HUES48 (cell line): Measurements from ENCODE around the gene LRIT3.
"Not testable (repeated sequence)": the region's sequence is repeated elsewhere in the genome, so short reads cannot be mapped to it uniquely, and the experiment has no call there.

ENCODE experiments used
- H3K27ac ChIP-seq: one replicate; pipeline ENCODE4 v1.7.0; 2013; ENCODE audit warnings: low read depth, low read length, inconsistent platforms
- H3K27me3 ChIP-seq: 2 replicates; pipeline ENCODE4 v1.6.1; 2013; ENCODE audit warnings: mild to moderate bottlenecking, low read length; ENCODE audit not compliant: control insufficient read depth, insufficient read depth
- H3K36me3 ChIP-seq: 2 replicates; pipeline ENCODE4 v1.6.1; 2013; ENCODE audit warnings: low read length; ENCODE audit not compliant: control insufficient read depth, insufficient read depth
- H3K4me1 ChIP-seq: 2 replicates; pipeline ENCODE4 v1.6.1; 2013; ENCODE audit warnings: mild to moderate bottlenecking, low read length; ENCODE audit not compliant: control insufficient read depth, insufficient read depth
- H3K4me3 ChIP-seq: 2 replicates; pipeline ENCODE4 v1.5.1; 2013; ENCODE audit warnings: mild to moderate bottlenecking, low read depth, low read length
- H3K9ac ChIP-seq: 2 replicates; pipeline ENCODE4 v1.6.1; 2013; ENCODE audit warnings: mild to moderate bottlenecking, low read depth, low read length, moderate library complexity
- H3K9me3 ChIP-seq: 2 replicates; pipeline ENCODE4 v1.6.1; 2013; ENCODE audit warnings: low read length; ENCODE audit not compliant: control insufficient read depth, insufficient read depth

LRIT3 gene

GRCh38 chr4:109859426-109860300 lies 11.8 kb downstream of the LRIT3 start:
- not testable (repeated sequence) for H3K9ac ChIP-seq, H3K9me3 ChIP-seq, H3K27me3 ChIP-seq, H3K4me1 ChIP-seq, H3K4me3 ChIP-seq, H3K36me3 ChIP-seq, H3K27ac ChIP-seq

- no peak overlapping the region for H3K4me3 ChIP-seq
- H3K9me3 ChIP-seq = peaks cover 10% of the 10 kb centered on the region; the same call in 1 of the 2 replicates
- H3K4me1 ChIP-seq = no peaks in the 10 kb centered on the region
- H3K27me3 ChIP-seq = no peaks in the 10 kb centered on the region
- H3K36me3 ChIP-seq = no peaks in the 10 kb centered on the region
- H3K27ac ChIP-seq = no peak overlapping the region
- no peak overlapping the region for H3K9ac ChIP-seq
Measured at GRCh38 chr4:109861271-109861670, 13.4 kb downstream of the LRIT3 start.

- Histone ChIP-seq H3K27ac (no peak overlapping the region), H3K4me1 (no peaks in the 10 kb centered on the region), H3K9me3 (peaks cover 10% of the 10 kb centered on the region; the same call in 1 of the 2 replicates), H3K4me3 (no peak overlapping the region), H3K27me3 (no peaks in the 10 kb centered on the region), H3K9ac (no peak overlapping the region), H3K36me3 (no peaks in the 10 kb centered on the region)
Measured at GRCh38 chr4:109861916-109862511, 14.1 kb downstream of the LRIT3 start.

- no peak overlapping the region for H3K9ac ChIP-seq
- H3K4me1 ChIP-seq = no peaks in the 10 kb centered on the region
- no peaks in the 10 kb centered on the region for H3K36me3 ChIP-seq
- no peaks in the 10 kb centered on the region for H3K27me3 ChIP-seq
- no peak overlapping the region for H3K27ac ChIP-seq
- no peak overlapping the region for H3K4me3 ChIP-seq
- peaks cover 10% of the 10 kb centered on the region; the same call in 1 of the 2 replicates for H3K9me3 ChIP-seq
Measured at GRCh38 chr4:109864134-109864533, 16.2 kb downstream of the LRIT3 start.

GRCh38 chr4:109870061-109870460 lies 22.2 kb downstream of the LRIT3 start:
- Histone ChIP-seq H3K4me1 (no peaks in the 10 kb centered on the region), H3K36me3 (no peaks in the 10 kb centered on the region), H3K27ac (no peak overlapping the region), H3K9ac (no peak overlapping the region), H3K27me3 (no peaks in the 10 kb centered on the region), H3K9me3 (no peaks in the 10 kb centered on the region), H3K4me3 (no peak overlapping the region)

- Histone ChIP-seq H3K4me1 (no peaks in the 10 kb centered on the region), H3K27ac (no peak overlapping the region), H3K9ac (no peak overlapping the region), H3K27me3 (no peaks in the 10 kb centered on the region), H3K36me3 (no peaks in the 10 kb centered on the region), H3K4me3 (no peak overlapping the region), H3K9me3 (no peaks in the 10 kb centered on the region)
Measured at GRCh38 chr4:109872065-109872464, 24.2 kb downstream of the LRIT3 start.

GRCh38 chr4:109872950-109873656 lies 25.2 kb downstream of the LRIT3 start:
- Histone ChIP-seq H3K27ac (no peak overlapping the region), H3K9me3 (no peaks in the 10 kb centered on the region), H3K36me3 (no peaks in the 10 kb centered on the region), H3K27me3 (no peaks in the 10 kb centered on the region), H3K9ac (no peak overlapping the region), H3K4me3 (no peak overlapping the region), H3K4me1 (no peaks in the 10 kb centered on the region)

- H3K4me3 ChIP-seq = no peak overlapping the region
- no peaks in the 10 kb centered on the region for H3K27me3 ChIP-seq
- no peaks in the 10 kb centered on the region for H3K36me3 ChIP-seq
- H3K27ac ChIP-seq = no peak overlapping the region
- no peaks in the 10 kb centered on the region for H3K4me1 ChIP-seq
- H3K9me3 ChIP-seq = no peaks in the 10 kb centered on the region
- no peak overlapping the region for H3K9ac ChIP-seq
Measured at GRCh38 chr4:109873791-109874514, 26.0 kb downstream of the LRIT3 start.

GRCh38 chr4:109875106-109875505 lies 27.2 kb downstream of the LRIT3 start:
- H3K9ac ChIP-seq = no peak overlapping the region

GRCh38 chr4:109875553-109875952 lies 27.6 kb downstream of the LRIT3 start:
- H3K9ac ChIP-seq, H3K36me3 ChIP-seq, H3K4me1 ChIP-seq, H3K9me3 ChIP-seq, H3K4me3 ChIP-seq, H3K27me3 ChIP-seq, H3K27ac ChIP-seq: not testable (repeated sequence)

More at GRCh38 chr4:109875106-109875505, 27.2 kb downstream of the LRIT3 start:
- Histone ChIP-seq H3K4me3 (no peak overlapping the region), H3K9me3 (no peaks in the 10 kb centered on the region), H3K4me1 (no peaks in the 10 kb centered on the region), H3K36me3 (no peaks in the 10 kb centered on the region), H3K27me3 (no peaks in the 10 kb centered on the region), H3K27ac (no peak overlapping the region)
